T-cell (primary cell): ENCODE measurements around the gene CALU. TPM values are rescaled to one million over a fixed set of nuclear protein-coding genes. Genes with fewer than 3 reads are reported as not detected.

Experiments used
- ATAC-seq, 4 experiments: fragments of 200-7000 bp in 3 of 4; fragments of 150-1000 bp in 1 of 4; cut with Tn5 transposase; replicated peaks in 1 of 4; 1 replicate in 3 of 4; 2 replicates in 1 of 4; pipeline ENCODE4 v1.10.0; 2021; ENCODE audit warnings: moderate library complexity in 3 of 4, mild to moderate bottlenecking in 2 of 4, moderate number of reproducible peaks in 1 of 4
- CTCF ChIA-PET, 2 donors: fragments of 300-600 bp; sonication (Branson Sonifier 250); formaldehyde crosslinking; loops; one replicate each; lab custom pipeline; 2022; ENCODE audit warnings: antibody characterized with exemption in 2 of 2; lab: Charles Lee
- POLR2A ChIA-PET, 2 donors: fragments of 300-600 bp; sonication (Branson Sonifier 250); formaldehyde crosslinking; loops; one replicate each; lab custom pipeline; 2022; ENCODE audit warnings: antibody characterized with exemption in 2 of 2; lab: Charles Lee
- DNase-seq, 35 experiments: peaks; one replicate each; pipeline versions ENCODE4 v3.0.0 to v3.0.0-alpha.2; 2013 to 2023
- H3K27ac ChIP-seq: one replicate; pipeline ENCODE4 v1.5.1; 2013; ENCODE audit warnings: low read length
- H3K27me3 ChIP-seq, 2 experiments: replicated peaks in 1 of 2; 1 replicate in 1 of 2; 2 replicates in 1 of 2; pipeline versions ENCODE4 v1.6.1 to v1.7.0; 2013; ENCODE audit warnings: low read length in 1 of 2, mixed read lengths in 1 of 2; ENCODE audit not compliant: control insufficient read depth in 2 of 2, insufficient read depth in 2 of 2; ENCODE audit errors: extremely low read depth in 1 of 2
- H3K36me3 ChIP-seq, 2 donors: 1 replicate in 1 of 2; 2 replicates in 1 of 2; pipeline versions ENCODE4 v1.6.1 to v1.7.0; 2013; ENCODE audit warnings: low read length in 1 of 2; ENCODE audit not compliant: control insufficient read depth in 2 of 2, insufficient read depth in 1 of 2; ENCODE audit errors: extremely low read depth in 1 of 2
- H3K4me1 ChIP-seq, 2 experiments: 1 replicate in 1 of 2; 2 replicates in 1 of 2; pipeline versions ENCODE4 v1.6.1 to v1.7.0; 2013; ENCODE audit warnings: low read length in 2 of 2, mixed read lengths in 1 of 2; ENCODE audit not compliant: insufficient read depth in 2 of 2, control insufficient read depth in 1 of 2; ENCODE audit errors: extremely low read depth in 1 of 2
- H3K4me3 ChIP-seq, 2 donors: 1 replicate in 1 of 2; 2 replicates in 1 of 2; pipeline versions ENCODE4 v1.5.1 to v1.7.0; 2013; ENCODE audit warnings: mild to moderate bottlenecking in 2 of 2, low read length in 1 of 2, moderate library complexity in 1 of 2; ENCODE audit not compliant: control insufficient read depth in 1 of 2; ENCODE audit errors: extremely low read depth in 1 of 2
- H3K9me3 ChIP-seq: 2 replicates; pipeline ENCODE4 v1.7.0; 2013
- H3K27ac Mint-ChIP-seq, 2 donors: one replicate each; pipeline ENCODE4 v1.8.0; 2020 to 2021; ENCODE audit warnings: mild to moderate bottlenecking in 2 of 2, mixed read lengths in 2 of 2
- H3K27me3 Mint-ChIP-seq, 2 donors: one replicate each; pipeline ENCODE4 v1.8.0; 2021 to 2022; ENCODE audit warnings: mixed read lengths in 2 of 2
- H3K36me3 Mint-ChIP-seq: one replicate; pipeline ENCODE4 v1.8.0; 2021; ENCODE audit warnings: mixed read lengths
- H3K4me1 Mint-ChIP-seq, 3 donors: one replicate each; pipeline ENCODE4 v1.8.0; 2020 to 2022; ENCODE audit warnings: mixed read lengths in 3 of 3, mild to moderate bottlenecking in 1 of 3
- H3K4me3 Mint-ChIP-seq, 3 donors: one replicate each; pipeline ENCODE4 v1.8.0; 2020 to 2022; ENCODE audit warnings: mild to moderate bottlenecking in 3 of 3, mixed read lengths in 3 of 3, moderate library complexity in 3 of 3
- H3K9me3 Mint-ChIP-seq, 3 donors: one replicate each; pipeline ENCODE4 v1.8.0; 2020 to 2022; ENCODE audit warnings: mixed read lengths in 3 of 3
- WGBS: methylation state at CpG from one replicate; pipeline ENCODE4 v1.1.5; 2013; ENCODE audit warnings: missing lambda C conversion rate; ENCODE audit not compliant: insufficient coverage; 5-methylcytosine and 5-hydroxymethylcytosine counted together
- total RNA-seq, 35 experiments: library from RNA in 6 of 35; stranded (reverse) in 6 of 35; fragments of 120-200 nt in 1 of 35; gene quantifications; one replicate each; pipeline versions ENCODE4 v1.2.1 to v1.2.4 and lab custom pipeline; 2013 to 2026

CALU gene
- total RNA-seq, 5 donors from 2014 or later (not counting 1 experiment from before 2014, with no cell fraction given) = 15.8 to 23.4 (median 16.7) TPM

GRCh38 chr7:128707752-128708151, 31.4 kb upstream of the CALU start:
- POLR2A ChIA-PET = interaction anchor here in 1 of 2 donors (0.7 kb wide), 1 partner anchor 588 kb away, joined by 5 read pairs; no protein-coding TSS in a partner anchor
- no peak for ATAC-seq

GRCh38 chr7:128708235-128708634, 30.9 kb upstream of the CALU start:
- Histone ChIP-seq H3K27ac (no peak overlapping the region), H3K4me3 (no peak overlapping the region), H3K9me3 (no peaks in the 10 kb centered on the region), H3K36me3 (no peaks in the 10 kb centered on the region), H3K4me1 (no peaks in the 10 kb centered on the region), H3K27me3 (peaks cover 0 to 3% of the 10 kb centered on the region in 2 experiments)
- peaks cover 2 to 3% of the 10 kb centered on the region in 2 donors for H3K27me3 Mint-ChIP-seq
- H3K9me3 Mint-ChIP-seq = no peaks in the 10 kb centered on the region
- peaks cover 0 to 6% (median 0%) of the 10 kb centered on the region in 3 donors for H3K4me1 Mint-ChIP-seq
- H3K36me3 Mint-ChIP-seq = no peaks in the 10 kb centered on the region
- H3K4me3 Mint-ChIP-seq = no peak overlapping the region
- no CpG with 5 or more reads among the region's 3 CpGs for WGBS
- no peak for ATAC-seq
- ChIA-PET POLR2A (interaction anchor here in 1 of 2 donors (0.6 to 0.7 kb wide), 2 partner anchors 23 to 587 kb away, joined by 3 to 5 read pairs; no protein-coding TSS in a partner anchor), CTCF (interaction anchor here (0.7 kb wide), 2 partner anchors 12 to 96 kb away, joined by 3 to 9 read pairs; no protein-coding TSS in a partner anchor)
- no peak for DNase-seq
- H3K27ac Mint-ChIP-seq = no peak overlapping the region

More at GRCh38 chr7:128707752-128708151, 31.4 kb upstream of the CALU start:
- peaks cover 2 to 3% of the 10 kb centered on the region in 2 donors for H3K27me3 Mint-ChIP-seq
- CTCF ChIA-PET = interaction anchor here (0.7 kb wide), 2 partner anchors 12 to 97 kb away, joined by 3 to 9 read pairs; no protein-coding TSS in a partner anchor
- no peaks in the 10 kb centered on the region for H3K36me3 Mint-ChIP-seq
- no peaks in the 10 kb centered on the region for H3K27me3 ChIP-seq
- no peaks in the 10 kb centered on the region for H3K9me3 ChIP-seq
- no peak for DNase-seq
- no peak overlapping the region for H3K27ac Mint-ChIP-seq
- H3K9me3 Mint-ChIP-seq = no peaks in the 10 kb centered on the region
- no peak overlapping the region for H3K4me3 ChIP-seq
- H3K4me1 Mint-ChIP-seq = peaks cover 0 to 6% (median 0%) of the 10 kb centered on the region in 3 donors
- no peak overlapping the region for H3K27ac ChIP-seq
- H3K4me3 Mint-ChIP-seq = no peak overlapping the region
- no CpG with 5 or more reads among the region's 1 CpG for WGBS
- H3K4me1 ChIP-seq = no peaks in the 10 kb centered on the region
- no peaks in the 10 kb centered on the region for H3K36me3 ChIP-seq

- ChIA-PET POLR2A (interaction anchor here (0.6 kb wide), 2 partner anchors 24 to 940 kb away, joined by 3 to 8 read pairs; no protein-coding TSS in a partner anchor), CTCF (no interaction called here)
- no CpG with 5 or more reads among the region's 3 CpGs for WGBS
Observed at GRCh38 chr7:128708824-128709223, 30.3 kb upstream of the CALU start.

DNA sequence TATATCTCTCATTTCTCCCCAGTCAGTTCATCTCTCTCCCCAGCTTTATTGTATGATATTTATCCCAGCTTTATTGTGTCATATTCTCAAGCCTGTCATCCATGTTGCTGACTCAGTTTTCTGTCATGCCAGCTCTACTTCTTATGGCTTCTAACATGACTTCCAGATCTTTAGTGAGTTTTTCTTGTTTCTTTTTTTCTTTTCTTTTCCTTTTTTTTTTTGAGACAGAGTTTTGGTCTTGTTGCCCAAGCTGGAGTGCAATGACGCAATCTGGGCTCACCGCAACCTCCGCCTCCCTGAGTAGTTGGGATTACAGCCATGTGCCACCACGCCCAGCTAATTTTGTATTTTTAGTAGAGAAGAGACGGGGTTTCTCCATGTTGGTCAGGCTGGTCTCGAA, 28.7 kb upstream of the CALU start:
- ATAC-seq (no peak), DNase-seq (no peak)
- 100% methylated on average over 3 of the region's 6 CpGs for WGBS
- H3K9me3 Mint-ChIP-seq = no peaks in the 10 kb centered on the region
- ChIA-PET CTCF (no interaction called here), POLR2A (no interaction called here)
- H3K36me3 Mint-ChIP-seq = no peaks in the 10 kb centered on the region
- Histone ChIP-seq H3K36me3 (no peaks in the 10 kb centered on the region), H3K4me3 (no peak overlapping the region), H3K27me3 (peaks cover 0 to 13% of the 10 kb centered on the region in 2 experiments), H3K27ac (no peak overlapping the region), H3K4me1 (no peaks in the 10 kb centered on the region), H3K9me3 (no peaks in the 10 kb centered on the region)
- H3K4me3 Mint-ChIP-seq = no peak overlapping the region
- no peaks in the 10 kb centered on the region for H3K4me1 Mint-ChIP-seq
- no peak overlapping the region for H3K27ac Mint-ChIP-seq
- peaks cover 8 to 14% of the 10 kb centered on the region in 2 donors for H3K27me3 Mint-ChIP-seq

More at GRCh38 chr7:128708824-128709223, 30.3 kb upstream of the CALU start:
- Histone ChIP-seq H3K4me1 (no peaks in the 10 kb centered on the region), H3K27ac (no peak overlapping the region), H3K27me3 (peaks cover 0 to 3% of the 10 kb centered on the region in 2 experiments), H3K4me3 (no peak overlapping the region), H3K9me3 (no peaks in the 10 kb centered on the region), H3K36me3 (no peaks in the 10 kb centered on the region)
- Mint-ChIP-seq H3K36me3 (no peaks in the 10 kb centered on the region), H3K27me3 (peaks cover under 1 to 2% of the 10 kb centered on the region in 2 donors), H3K27ac (no peak overlapping the region), H3K4me1 (peaks cover 0 to under 1% (median 0%) of the 10 kb centered on the region in 3 donors), H3K9me3 (no peaks in the 10 kb centered on the region), H3K4me3 (no peak overlapping the region)
- DNase-seq (no peak), ATAC-seq (no peak)

DNA sequence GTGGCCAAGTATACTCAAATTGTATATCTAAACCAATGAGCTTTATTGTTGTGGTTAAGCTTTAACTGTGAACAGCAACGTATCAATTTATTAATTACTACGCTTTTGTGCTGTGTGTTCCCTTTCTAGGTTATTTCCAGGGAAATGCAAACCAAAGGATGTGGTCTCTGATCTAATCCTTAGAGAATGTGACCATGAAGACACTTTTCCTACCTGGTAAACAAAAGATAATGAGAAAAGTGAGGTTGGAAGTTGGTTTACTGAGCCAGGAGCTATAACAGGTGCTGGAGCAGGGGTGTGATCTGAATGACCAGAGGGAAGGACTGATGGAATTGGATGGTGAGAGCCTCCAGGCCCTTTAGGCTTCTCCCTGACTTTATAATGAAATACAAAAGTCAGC, 25.4 kb upstream of the CALU start:
- POLR2A ChIA-PET = no interaction called here
- no CpG with 5 or more reads among the region's 2 CpGs for WGBS
- ATAC-seq (no peak), DNase-seq (no peak)
- Histone ChIP-seq H3K27me3 (peaks cover 0 to 23% of the 10 kb centered on the region in 2 experiments), H3K4me1 (no peaks in the 10 kb centered on the region), H3K27ac (no peak overlapping the region), H3K9me3 (no peaks in the 10 kb centered on the region), H3K4me3 (no peak overlapping the region), H3K36me3 (no peaks in the 10 kb centered on the region)
- Mint-ChIP-seq H3K9me3 (no peaks in the 10 kb centered on the region), H3K27me3 (peaks cover 14 to 23% of the 10 kb centered on the region in 2 donors), H3K27ac (no peak overlapping the region), H3K4me3 (no peak overlapping the region), H3K36me3 (no peaks in the 10 kb centered on the region), H3K4me1 (no peaks in the 10 kb centered on the region)
- CTCF ChIA-PET = interaction anchor here in 1 of 2 donors (0.6 kb wide), 1 partner anchor 42 kb away, joined by 3 read pairs; no protein-coding TSS in a partner anchor

DNA sequence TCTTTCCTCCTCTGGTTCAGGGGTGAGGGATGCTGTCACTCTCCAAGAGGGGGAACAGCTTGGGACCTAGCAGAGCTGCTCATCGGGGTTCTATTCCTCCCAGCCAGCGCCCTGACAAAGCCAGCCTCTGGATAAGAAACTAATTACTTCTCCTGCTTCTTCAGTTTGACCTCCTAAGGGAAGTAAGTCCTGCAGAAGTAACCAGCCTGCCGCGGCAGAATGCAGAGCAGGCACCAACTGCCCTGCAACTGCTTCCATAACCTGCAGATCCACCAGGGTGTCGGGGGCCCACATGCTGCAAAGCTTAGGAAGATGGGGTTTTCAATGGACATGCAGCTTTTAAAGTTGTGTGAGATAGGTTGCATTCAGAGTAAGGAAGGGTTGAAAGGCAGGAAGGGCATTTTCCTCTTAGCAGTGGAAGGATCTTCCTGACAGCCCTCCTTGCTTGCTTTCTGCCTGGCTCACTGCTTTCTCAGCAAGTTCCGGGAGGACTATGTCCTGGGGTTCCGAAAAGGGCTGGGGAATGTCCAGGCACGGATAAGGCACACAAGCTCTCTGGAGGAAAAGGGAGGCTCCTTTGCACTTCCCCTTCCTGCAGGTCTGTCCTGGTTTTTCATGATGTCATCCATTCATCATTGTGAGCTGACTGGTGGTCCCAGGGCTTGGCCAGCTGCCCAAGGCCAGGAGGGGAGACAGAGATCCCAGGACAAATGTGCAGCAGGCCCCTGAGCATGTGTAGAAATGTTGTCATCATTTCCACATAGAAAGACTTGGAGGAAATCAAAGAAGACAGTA, 24.3 kb upstream of the CALU start:
- WGBS = 80% methylated on average over 5 of the region's 8 CpGs
- H3K27ac ChIP-seq = no peak overlapping the region

More for the DNA sequence above, 24.3 kb upstream of the CALU start:
- Histone ChIP-seq H3K4me1 (no peaks in the 10 kb centered on the region), H3K36me3 (no peaks in the 10 kb centered on the region), H3K9me3 (no peaks in the 10 kb centered on the region), H3K4me3 (no peak overlapping the region), H3K27me3 (peaks cover 0 to 23% of the 10 kb centered on the region in 2 experiments)
- H3K4me1 Mint-ChIP-seq = no peaks in the 10 kb centered on the region
- no peak overlapping the region for H3K27ac Mint-ChIP-seq
- H3K4me3 Mint-ChIP-seq = no peak overlapping the region
- no peak for ATAC-seq
- H3K36me3 Mint-ChIP-seq = no peaks in the 10 kb centered on the region
- ChIA-PET CTCF (interaction anchor here in 1 of 2 donors (0.5 kb wide), 1 partner anchor 36 kb away, joined by 4 read pairs; no protein-coding TSS in a partner anchor), POLR2A (no interaction called here)
- DNase-seq = no peak
- no peaks in the 10 kb centered on the region for H3K9me3 Mint-ChIP-seq
- H3K27me3 Mint-ChIP-seq = peaks cover 14 to 23% of the 10 kb centered on the region in 2 donors
